Memory B cell (primary cell): ENCODE measurements around the gene RCE1.

Experiments used
- ATAC-seq: fragments of 150-1000 bp; cut with Tn5 transposase; 2 replicates; pipeline ENCODE4 v1.10.0; 2021; ENCODE audit warnings: low read depth, mild to moderate bottlenecking, moderate library complexity
- DNase-seq, 2 donors: peaks; one replicate each; pipeline ENCODE4 v3.0.0; 2022; ENCODE audit warnings: low spot score in 2 of 2
- H3K27ac Mint-ChIP-seq: one replicate; pipeline ENCODE4 v1.8.0; 2022; ENCODE audit warnings: mild to moderate bottlenecking, moderate library complexity, mixed read lengths
- H3K27me3 Mint-ChIP-seq: one replicate; pipeline ENCODE4 v1.8.0; 2022; ENCODE audit warnings: mixed read lengths
- H3K36me3 Mint-ChIP-seq: one replicate; pipeline ENCODE4 v1.8.0; 2022; ENCODE audit warnings: mild to moderate bottlenecking, mixed read lengths
- H3K4me1 Mint-ChIP-seq: one replicate; pipeline ENCODE4 v1.8.0; 2022; ENCODE audit warnings: mixed read lengths
- H3K4me3 Mint-ChIP-seq: one replicate; pipeline ENCODE4 v1.8.0; 2022; ENCODE audit warnings: mild to moderate bottlenecking, moderate library complexity, mixed read lengths
- H3K9me3 Mint-ChIP-seq: one replicate; pipeline ENCODE4 v1.8.0; 2022; ENCODE audit warnings: mixed read lengths

RCE1 gene

GRCh38 chr11:66834943-66835342 is 8.3 kb upstream of the RCE1 start:
- H3K27me3 Mint-ChIP-seq: no peaks in the 10 kb centered on the region
- H3K27ac Mint-ChIP-seq: peak overlapping the region; percentile 68
- ATAC-seq: no peak
- no peaks in the 10 kb centered on the region for H3K9me3 Mint-ChIP-seq
- H3K4me3 Mint-ChIP-seq: no peak overlapping the region
- H3K36me3 Mint-ChIP-seq: peaks cover 6% of the 10 kb centered on the region
- DNase-seq: no peak
- peaks cover 15% of the 10 kb centered on the region for H3K4me1 Mint-ChIP-seq

GRCh38 chr11:66835768-66836405 is 7.4 kb upstream of the RCE1 start:
- H3K27me3 Mint-ChIP-seq: no peaks in the 10 kb centered on the region
- no peak for ATAC-seq
- peaks cover 6% of the 10 kb centered on the region for H3K36me3 Mint-ChIP-seq
- no peak overlapping the region for H3K4me3 Mint-ChIP-seq
- no peak for DNase-seq
- no peaks in the 10 kb centered on the region for H3K9me3 Mint-ChIP-seq
- H3K4me1 Mint-ChIP-seq: peaks cover 23% of the 10 kb centered on the region
- H3K27ac Mint-ChIP-seq: peak overlapping the region; percentile 55

GRCh38 chr11:66840317-66841091 is 2.7 kb upstream of the RCE1 start:
- no peaks in the 10 kb centered on the region for H3K9me3 Mint-ChIP-seq
- H3K27ac Mint-ChIP-seq: peak overlapping the region; percentile 33
- ATAC-seq: no peak
- H3K36me3 Mint-ChIP-seq: peaks cover 4% of the 10 kb centered on the region
- DNase-seq: no peak
- peaks cover 35% of the 10 kb centered on the region for H3K4me1 Mint-ChIP-seq
- no peaks in the 10 kb centered on the region for H3K27me3 Mint-ChIP-seq
- no peak overlapping the region for H3K4me3 Mint-ChIP-seq

- no peak for ATAC-seq
- H3K36me3 Mint-ChIP-seq: peaks cover 4% of the 10 kb centered on the region
- no peaks in the 10 kb centered on the region for H3K9me3 Mint-ChIP-seq
- DNase-seq: no peak
- H3K4me3 Mint-ChIP-seq: peak overlapping the region; percentile 90
- peak overlapping the region; percentile 95 for H3K27ac Mint-ChIP-seq
- no peaks in the 10 kb centered on the region for H3K27me3 Mint-ChIP-seq
- peaks cover 30% of the 10 kb centered on the region for H3K4me1 Mint-ChIP-seq
Measured at GRCh38 chr11:66841861-66842260, 1.4 kb upstream of the RCE1 start.

GRCh38 chr11:66842501-66842895 is 743 bp upstream of the RCE1 start:
- DNase-seq (no peak), ATAC-seq (no peak)
- no peaks in the 10 kb centered on the region for H3K9me3 Mint-ChIP-seq
- H3K27me3 Mint-ChIP-seq: no peaks in the 10 kb centered on the region
- H3K27ac Mint-ChIP-seq: peak overlapping the region; percentile 95
- peaks cover 4% of the 10 kb centered on the region for H3K36me3 Mint-ChIP-seq
- H3K4me3 Mint-ChIP-seq: peak overlapping the region; percentile 90
- H3K4me1 Mint-ChIP-seq: peaks cover 30% of the 10 kb centered on the region

- ATAC-seq (no peak), DNase-seq (no peak)
- peak overlapping the region; percentile 95 for H3K27ac Mint-ChIP-seq
- H3K4me3 Mint-ChIP-seq: peak overlapping the region; percentile 90
- H3K4me1 Mint-ChIP-seq: peaks cover 28% of the 10 kb centered on the region
- peaks cover 2% of the 10 kb centered on the region for H3K36me3 Mint-ChIP-seq
- no peaks in the 10 kb centered on the region for H3K9me3 Mint-ChIP-seq
- H3K27me3 Mint-ChIP-seq: no peaks in the 10 kb centered on the region
Measured at GRCh38 chr11:66843776-66844495, 695 bp downstream of the RCE1 start.

- H3K27me3 Mint-ChIP-seq: no peaks in the 10 kb centered on the region
- H3K4me3 Mint-ChIP-seq: peak overlapping the region; percentile 90
- H3K36me3 Mint-ChIP-seq: peaks cover 2% of the 10 kb centered on the region
- no peaks in the 10 kb centered on the region for H3K9me3 Mint-ChIP-seq
- peak overlapping the region; percentile 95 for H3K27ac Mint-ChIP-seq
- ATAC-seq (no peak), DNase-seq (no peak)
- H3K4me1 Mint-ChIP-seq: peaks cover 28% of the 10 kb centered on the region
Measured at GRCh38 chr11:66844496-66845142, 1.4 kb downstream of the RCE1 start.

GRCh38 chr11:66845143-66845875 is 2.1 kb downstream of the RCE1 start:
- ATAC-seq (no peak), DNase-seq (no peak)
- Mint-ChIP-seq H3K4me1 (peaks cover 25% of the 10 kb centered on the region), H3K27ac (peak overlapping the region; percentile 21), H3K4me3 (peak overlapping the region; percentile 90), H3K36me3 (peaks cover 2% of the 10 kb centered on the region), H3K27me3 (no peaks in the 10 kb centered on the region), H3K9me3 (no peaks in the 10 kb centered on the region)

GRCh38 chr11:66845876-66846212 is 2.6 kb downstream of the RCE1 start:
- no peak for ATAC-seq
- DNase-seq: no peak
- Mint-ChIP-seq H3K27me3 (no peaks in the 10 kb centered on the region), H3K4me1 (peaks cover 22% of the 10 kb centered on the region), H3K27ac (peak overlapping the region; percentile 21), H3K9me3 (no peaks in the 10 kb centered on the region), H3K36me3 (no peaks in the 10 kb centered on the region), H3K4me3 (no peak overlapping the region)

- DNase-seq: no peak
- no peak for ATAC-seq
- Mint-ChIP-seq H3K27me3 (no peaks in the 10 kb centered on the region), H3K36me3 (no peaks in the 10 kb centered on the region), H3K27ac (no peak overlapping the region), H3K4me1 (peaks cover 19% of the 10 kb centered on the region), H3K4me3 (no peak overlapping the region), H3K9me3 (no peaks in the 10 kb centered on the region)
Measured at GRCh38 chr11:66846671-66847091, 3.4 kb downstream of the RCE1 start.

GRCh38 chr11:66847461-66848232 is 4.4 kb downstream of the RCE1 start:
- no peak for ATAC-seq

GRCh38 chr11:66848671-66849500 is 5.6 kb downstream of the RCE1 start:
- DNase-seq: no peak
- H3K4me1 Mint-ChIP-seq: peaks cover 17% of the 10 kb centered on the region
- no peaks in the 10 kb centered on the region for H3K36me3 Mint-ChIP-seq
- no peak for ATAC-seq
- H3K27me3 Mint-ChIP-seq: no peaks in the 10 kb centered on the region
- no peak overlapping the region for H3K27ac Mint-ChIP-seq
- H3K4me3 Mint-ChIP-seq: no peak overlapping the region
- no peaks in the 10 kb centered on the region for H3K9me3 Mint-ChIP-seq

More at GRCh38 chr11:66847461-66848232, 4.4 kb downstream of the RCE1 start:
- H3K27me3 Mint-ChIP-seq: no peaks in the 10 kb centered on the region
- H3K9me3 Mint-ChIP-seq: no peaks in the 10 kb centered on the region
- no peak overlapping the region for H3K27ac Mint-ChIP-seq
- DNase-seq: no peak
- H3K36me3 Mint-ChIP-seq: no peaks in the 10 kb centered on the region
- peaks cover 18% of the 10 kb centered on the region for H3K4me1 Mint-ChIP-seq
- H3K4me3 Mint-ChIP-seq: no peak overlapping the region
